A673 (cell line): ENCODE data around the gene WNT7A. TPM values are rescaled to one million over a fixed set of nuclear protein-coding genes. Genes with fewer than 3 reads are reported as not detected.

Experiments
- BruUV-seq: library from RNA; stranded (reverse); fragments of 400-500 nt; replicated peaks from 2 replicates; lab custom pipeline; 2021; lab: Mats Ljungman, UMichigan
- CTCF ChIA-PET: fragments of 300-600 bp; sonication (Branson Sonifier 250); formaldehyde crosslinking; loops from one replicate; lab custom pipeline; 2022; ENCODE audit warnings: antibody characterized with exemption; lab: Charles Lee
- POLR2A ChIA-PET: fragments of 300-600 bp; sonication (Branson Sonifier 250); formaldehyde crosslinking; loops from one replicate; lab custom pipeline; 2022; ENCODE audit warnings: antibody characterized with exemption; ENCODE audit not compliant: low non-redundant PET; lab: Charles Lee
- DNase-seq: peaks from one replicate; pipeline ENCODE4 v3.0.0-alpha.2; 2015; ENCODE audit warnings: low spot score
- H3K27ac ChIP-seq: fragments of 200-600 bp; sonication (generic); 2 replicates; pipeline ENCODE4 v1.5.1; 2016; ENCODE audit warnings: mixed run types, low read depth, mild to moderate bottlenecking, mixed read lengths, antibody characterized with exemption, low read length; ENCODE audit not compliant: poor library complexity, severe bottlenecking
- H3K27me3 ChIP-seq: fragments of 200-600 bp; sonication (generic); replicated peaks from 2 replicates; pipeline ENCODE4 v1.6.1; 2017; ENCODE audit warnings: mixed run types, low read depth, mild to moderate bottlenecking, mixed read lengths, antibody characterized with exemption, low read length; ENCODE audit not compliant: insufficient read depth, poor library complexity
- H3K36me3 ChIP-seq: fragments of 200-600 bp; sonication (generic); 2 replicates; pipeline ENCODE4 v1.6.1; 2016; ENCODE audit warnings: mixed run types, mild to moderate bottlenecking, mixed read lengths, antibody characterized with exemption, low read length; ENCODE audit not compliant: insufficient read depth, poor library complexity, severe bottlenecking
- H3K4me1 ChIP-seq: fragments of 200-600 bp; sonication (generic); 2 replicates; pipeline ENCODE4 v1.6.1; 2017; ENCODE audit warnings: mixed run types, mild to moderate bottlenecking, mixed read lengths, antibody characterized with exemption, low read length; ENCODE audit not compliant: insufficient read depth, poor library complexity, severe bottlenecking
- H3K4me3 ChIP-seq: fragments of 200-600 bp; sonication (generic); 2 replicates; pipeline ENCODE4 v1.5.1; 2016; ENCODE audit warnings: low read depth, mixed run types, mild to moderate bottlenecking, mixed read lengths, low read length; ENCODE audit not compliant: poor library complexity, severe bottlenecking
- H3K9me3 ChIP-seq: fragments of 200-600 bp; sonication (generic); 2 replicates; pipeline ENCODE4 v1.6.1; 2016; ENCODE audit warnings: mixed run types, low read depth, mild to moderate bottlenecking, mixed read lengths, antibody characterized with exemption, low read length; ENCODE audit not compliant: poor library complexity, severe bottlenecking
- EZH2 ChIP-seq: fragments of 200-600 bp; sonication (generic); IDR thresholded peaks from 2 replicates; pipeline ENCODE4 v1.6.1; 2017; ENCODE audit warnings: borderline replicate concordance, low read depth, mild to moderate bottlenecking, mixed read lengths, antibody characterized with exemption, low read length; ENCODE audit not compliant: poor library complexity, severe bottlenecking
- intact Hi-C: fragments of 100-400 bp; cut with micrococcal nuclease; formaldehyde crosslinking; loops from one replicate; pipeline ENCODE4 v1.10.0; 2022; ENCODE audit not compliant: unreplicated experiment
- total RNA-seq: library from RNA; stranded (reverse); gene quantifications from 2 replicates; pipeline ENCODE4 v1.2.3, GENCODE V29; 2021
- TF ChIP-seq, protein P1 (sequence below): fragments of 300-800, 200-600 bp; sonication (generic); conservative IDR thresholded peaks from 2 replicates; pipeline ENCODE4 v1.5.1; 2017; ENCODE audit warnings: low read depth, mild to moderate bottlenecking, antibody characterized with exemption, low read length, moderate library complexity, mixed read lengths

Gene WNT7A
- total RNA-seq, 1 experiment from 2014 or later = not detected

- intact Hi-C loops = no loop called here
- DNase-seq = no peak
- POLR2A ChIA-PET = no interaction called here
- Histone ChIP-seq H3K36me3 (no peaks in the 10 kb centered on the region), H3K27ac (no peak overlapping the region), H3K9me3 (no peaks in the 10 kb centered on the region), H3K27me3 (no peaks in the 10 kb centered on the region), H3K4me1 (no peaks in the 10 kb centered on the region), H3K4me3 (no peak overlapping the region)
- CTCF ChIA-PET = no interaction called here
- no peak for TF ChIP-seq EZH2
- TF ChIP-seq, protein P1, sequence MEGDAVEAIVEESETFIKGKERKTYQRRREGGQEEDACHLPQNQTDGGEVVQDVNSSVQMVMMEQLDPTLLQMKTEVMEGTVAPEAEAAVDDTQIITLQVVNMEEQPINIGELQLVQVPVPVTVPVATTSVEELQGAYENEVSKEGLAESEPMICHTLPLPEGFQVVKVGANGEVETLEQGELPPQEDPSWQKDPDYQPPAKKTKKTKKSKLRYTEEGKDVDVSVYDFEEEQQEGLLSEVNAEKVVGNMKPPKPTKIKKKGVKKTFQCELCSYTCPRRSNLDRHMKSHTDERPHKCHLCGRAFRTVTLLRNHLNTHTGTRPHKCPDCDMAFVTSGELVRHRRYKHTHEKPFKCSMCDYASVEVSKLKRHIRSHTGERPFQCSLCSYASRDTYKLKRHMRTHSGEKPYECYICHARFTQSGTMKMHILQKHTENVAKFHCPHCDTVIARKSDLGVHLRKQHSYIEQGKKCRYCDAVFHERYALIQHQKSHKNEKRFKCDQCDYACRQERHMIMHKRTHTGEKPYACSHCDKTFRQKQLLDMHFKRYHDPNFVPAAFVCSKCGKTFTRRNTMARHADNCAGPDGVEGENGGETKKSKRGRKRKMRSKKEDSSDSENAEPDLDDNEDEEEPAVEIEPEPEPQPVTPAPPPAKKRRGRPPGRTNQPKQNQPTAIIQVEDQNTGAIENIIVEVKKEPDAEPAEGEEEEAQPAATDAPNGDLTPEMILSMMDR = no peak
- no TSS peak for BruUV-seq
Observed at GRCh38 chr3:13846716-13847570, 32.9 kb downstream of the WNT7A start.

- intact Hi-C loops = no loop called here
- Histone ChIP-seq H3K36me3 (no peaks in the 10 kb centered on the region), H3K4me3 (no peak overlapping the region), H3K9me3 (no peaks in the 10 kb centered on the region), H3K27me3 (no peaks in the 10 kb centered on the region), H3K4me1 (no peaks in the 10 kb centered on the region), H3K27ac (no peak overlapping the region)
- CTCF ChIA-PET = no interaction called here
- TF ChIP-seq, protein P1 = no peak
- TF ChIP-seq EZH2 = no peak
- no TSS peak for BruUV-seq
- POLR2A ChIA-PET = no interaction called here
- DNase-seq = no peak
Observed at GRCh38 chr3:13846238-13846637, 33.6 kb downstream of the WNT7A start.

GRCh38 chr3:13845806-13846205, 34.1 kb downstream of the WNT7A start:
- ChIA-PET CTCF (no interaction called here), POLR2A (no interaction called here)
- no peaks in the 10 kb centered on the region for H3K27me3 ChIP-seq
- DNase-seq = no peak
- H3K4me1 ChIP-seq = no peaks in the 10 kb centered on the region
- BruUV-seq = no TSS peak
- TF ChIP-seq, protein P1 = no peak
- no peak for TF ChIP-seq EZH2
- no peaks in the 10 kb centered on the region for H3K36me3 ChIP-seq
- H3K4me3 ChIP-seq = no peak overlapping the region
- intact Hi-C loops = no loop called here
- no peak overlapping the region for H3K27ac ChIP-seq
- no peaks in the 10 kb centered on the region for H3K9me3 ChIP-seq
